GM23338 (cell line): Measurements from ENCODE around the gene COL4A6. TPM values are rescaled to one million over a fixed set of nuclear protein-coding genes. Genes with fewer than 3 reads are reported as not detected.

Experiments used
- ATAC-seq: fragments of 200-7000 bp; cut with Tn5 transposase; 3 replicates; pipeline ENCODE4 v1.9.1; 2020
- DNase-seq: peaks from one replicate; pipeline ENCODE4 v3.0.0-alpha.2; 2015; ENCODE audit warnings: low spot score
- H2AFZ ChIP-seq: fragments of 200-600 bp; sonication (generic); 2 replicates; pipeline ENCODE4 v1.8.0; 2016; ENCODE audit warnings: antibody characterized with exemption, mild to moderate bottlenecking, moderate library complexity
- H3F3A ChIP-seq: fragments of 200-600 bp; sonication (generic); replicated peaks from 2 replicates; pipeline ENCODE4 v1.8.0; 2017; ENCODE audit warnings: antibody characterized with exemption, mixed run types, low read depth
- H3K27ac ChIP-seq: fragments of 200-600 bp; sonication (generic); 2 replicates; pipeline ENCODE4 v1.6.1; 2016; ENCODE audit warnings: low read depth
- H3K27me3 ChIP-seq: fragments of 200-600 bp; sonication (generic); 2 replicates; pipeline ENCODE4 v1.8.0; 2016; ENCODE audit warnings: mild to moderate bottlenecking, mixed run types, moderate library complexity; ENCODE audit not compliant: insufficient read depth
- H3K36me3 ChIP-seq: fragments of 200-600 bp; sonication (generic); 2 replicates; pipeline ENCODE4 v1.8.0; 2016; ENCODE audit warnings: mild to moderate bottlenecking; ENCODE audit not compliant: insufficient read depth
- H3K4me1 ChIP-seq: fragments of 200-600 bp; sonication (generic); 2 replicates; pipeline ENCODE4 v1.8.0; 2016; ENCODE audit warnings: mild to moderate bottlenecking, moderate library complexity; ENCODE audit not compliant: insufficient read depth
- H3K4me2 ChIP-seq: fragments of 200-600 bp; sonication (generic); 2 replicates; pipeline ENCODE4 v1.7.1; 2017; ENCODE audit warnings: mixed run types
- H3K4me3 ChIP-seq: fragments of 200-600 bp; sonication (generic); 2 replicates; pipeline ENCODE4 v1.6.1; 2016; ENCODE audit warnings: mixed run types
- H3K79me2 ChIP-seq: fragments of 200-600 bp; sonication (generic); replicated peaks from 2 replicates; pipeline ENCODE4 v1.8.0; 2017; ENCODE audit warnings: mild to moderate bottlenecking; ENCODE audit not compliant: insufficient read depth
- H3K9me2 ChIP-seq: fragments of 200-600 bp; sonication (generic); 2 replicates; pipeline ENCODE4 v1.8.0; 2017; ENCODE audit not compliant: insufficient read depth
- H4K20me1 ChIP-seq: fragments of 200-600 bp; sonication (generic); replicated peaks from 2 replicates; pipeline ENCODE4 v1.8.0; 2017; ENCODE audit warnings: mild to moderate bottlenecking; ENCODE audit not compliant: insufficient read depth
- H3K27ac Mint-ChIP-seq: 2 replicates; pipeline ENCODE4 v1.8.0; 2020; ENCODE audit warnings: inconsistent platforms, mild to moderate bottlenecking, moderate library complexity, mixed read lengths
- H3K27me3 Mint-ChIP-seq: 3 replicates; pipeline ENCODE4 v1.8.0; 2022; ENCODE audit warnings: low read depth, mild to moderate bottlenecking, moderate library complexity, mixed read lengths, inconsistent platforms; ENCODE audit not compliant: insufficient read depth, poor library complexity
- H3K36me3 Mint-ChIP-seq: 3 replicates; pipeline ENCODE4 v1.8.0; 2021; ENCODE audit warnings: low read depth, mild to moderate bottlenecking, inconsistent platforms, moderate library complexity, mixed read lengths
- H3K4me1 Mint-ChIP-seq: 3 replicates; pipeline ENCODE4 v1.8.0; 2020; ENCODE audit warnings: mild to moderate bottlenecking, inconsistent platforms, mixed read lengths
- H3K4me3 Mint-ChIP-seq: 3 replicates; pipeline ENCODE4 v1.8.0; 2021; ENCODE audit warnings: moderate library complexity, mild to moderate bottlenecking, inconsistent platforms, mixed read lengths
- H3K9me3 Mint-ChIP-seq: 3 replicates; pipeline ENCODE4 v1.8.0; 2020; ENCODE audit warnings: moderate library complexity, mild to moderate bottlenecking, inconsistent platforms, mixed read lengths
- ETS1 ChIP-seq: IDR thresholded peaks from 2 replicates; pipeline ENCODE4 v1.6.1; 2016; ENCODE audit warnings: antibody characterized with exemption
- EZH2phosphoT487 ChIP-seq: fragments of 200-600 bp; sonication (generic); IDR thresholded peaks from one replicate; pipeline ENCODE4 v1.8.1; 2018; ENCODE audit warnings: antibody characterized with exemption; ENCODE audit not compliant: unreplicated experiment
- JUNB ChIP-seq: IDR thresholded peaks from one replicate; pipeline ENCODE4 v1.6.1; 2016; ENCODE audit warnings: antibody characterized with exemption; ENCODE audit not compliant: unreplicated experiment
- NANOG ChIP-seq: IDR thresholded peaks from 2 replicates; pipeline ENCODE4 v1.6.1; 2016; ENCODE audit warnings: antibody characterized with exemption, borderline replicate concordance
- POLR2AphosphoS5 ChIP-seq: IDR thresholded peaks from 2 replicates; pipeline ENCODE4 v1.6.1; 2016; ENCODE audit warnings: antibody characterized with exemption, low read depth
- STAT1 ChIP-seq: IDR thresholded peaks from one replicate; pipeline ENCODE4 v1.6.1; 2016; ENCODE audit warnings: antibody characterized with exemption; ENCODE audit not compliant: unreplicated experiment
- ZNF114 ChIP-seq: fragments of 250-450 bp; sonication (Bioruptor Pico); IDR thresholded peaks from 2 replicates; pipeline ENCODE4 v1.5.0; 2020; ENCODE audit warnings: mild to moderate bottlenecking, moderate library complexity
- polyA plus RNA-seq: library from polyadenylated mRNA; unstranded; fragments of >200 nt; fragmentation: Nextera tagmentation; extraction: Ambion mirVana; gene quantifications from 2 replicates; pipeline ENCODE4 v1.2.1, GENCODE V29; 2016
- total RNA-seq: library from RNA; depleted of rRNA; stranded (reverse); fragments of >200 nt; shearing (Covaris generic); gene quantifications from 2 replicates; pipeline ENCODE4 v1.2.3, GENCODE V29; 2014
- TF ChIP-seq, protein P1 (sequence below): IDR thresholded peaks from one replicate; pipeline ENCODE4 v1.6.1; 2018; ENCODE audit warnings: antibody characterized with exemption; ENCODE audit not compliant: unreplicated experiment
- TF ChIP-seq, protein P2 (sequence below): fragments of 250-450 bp; sonication (Bioruptor Pico); IDR thresholded peaks from 2 replicates; pipeline ENCODE4 v1.5.0; 2020; ENCODE audit warnings: mild to moderate bottlenecking, moderate library complexity

Gene COL4A6
- total and polyA plus RNA-seq, 2 experiments from 2014 or later, result 4.1 to 15.2 TPM

GRCh38 chrX:108117988-108118387, 320.2 kb downstream of the COL4A6 start:
- Mint-ChIP-seq H3K9me3 (no peaks in the 10 kb centered on the region), H3K36me3 (no peaks in the 10 kb centered on the region), H3K4me1 (peaks cover 4% of the 10 kb centered on the region; the same call in 1 of the 3 replicates), H3K4me3 (no peak overlapping the region), H3K27ac (no peak overlapping the region), H3K27me3 (no peaks in the 10 kb centered on the region)
- Histone ChIP-seq H3K27ac (no peak overlapping the region), H3K9me2 (no peaks in the 10 kb centered on the region), H4K20me1 (no peaks in the 10 kb centered on the region), H3K79me2 (no peaks in the 10 kb centered on the region), H3K4me1 (no peaks in the 10 kb centered on the region), H3K4me3 (no peak overlapping the region), H3K36me3 (no peaks in the 10 kb centered on the region), H3K27me3 (no peaks in the 10 kb centered on the region), H3F3A (no peaks in the 10 kb centered on the region), H2AFZ (no peak overlapping the region), H3K4me2 (no peak overlapping the region)
- no peak for DNase-seq
- ATAC-seq, result no peak
- TF ChIP-seq POLR2AphosphoS5 (no peak), EZH2phosphoT487 (no peak), ZNF114 (CRISPR knock-in tag) (no peak), JUNB (no peak), STAT1 (no peak), ETS1 (no peak), NANOG (no peak)
- TF ChIP-seq, protein P1, sequence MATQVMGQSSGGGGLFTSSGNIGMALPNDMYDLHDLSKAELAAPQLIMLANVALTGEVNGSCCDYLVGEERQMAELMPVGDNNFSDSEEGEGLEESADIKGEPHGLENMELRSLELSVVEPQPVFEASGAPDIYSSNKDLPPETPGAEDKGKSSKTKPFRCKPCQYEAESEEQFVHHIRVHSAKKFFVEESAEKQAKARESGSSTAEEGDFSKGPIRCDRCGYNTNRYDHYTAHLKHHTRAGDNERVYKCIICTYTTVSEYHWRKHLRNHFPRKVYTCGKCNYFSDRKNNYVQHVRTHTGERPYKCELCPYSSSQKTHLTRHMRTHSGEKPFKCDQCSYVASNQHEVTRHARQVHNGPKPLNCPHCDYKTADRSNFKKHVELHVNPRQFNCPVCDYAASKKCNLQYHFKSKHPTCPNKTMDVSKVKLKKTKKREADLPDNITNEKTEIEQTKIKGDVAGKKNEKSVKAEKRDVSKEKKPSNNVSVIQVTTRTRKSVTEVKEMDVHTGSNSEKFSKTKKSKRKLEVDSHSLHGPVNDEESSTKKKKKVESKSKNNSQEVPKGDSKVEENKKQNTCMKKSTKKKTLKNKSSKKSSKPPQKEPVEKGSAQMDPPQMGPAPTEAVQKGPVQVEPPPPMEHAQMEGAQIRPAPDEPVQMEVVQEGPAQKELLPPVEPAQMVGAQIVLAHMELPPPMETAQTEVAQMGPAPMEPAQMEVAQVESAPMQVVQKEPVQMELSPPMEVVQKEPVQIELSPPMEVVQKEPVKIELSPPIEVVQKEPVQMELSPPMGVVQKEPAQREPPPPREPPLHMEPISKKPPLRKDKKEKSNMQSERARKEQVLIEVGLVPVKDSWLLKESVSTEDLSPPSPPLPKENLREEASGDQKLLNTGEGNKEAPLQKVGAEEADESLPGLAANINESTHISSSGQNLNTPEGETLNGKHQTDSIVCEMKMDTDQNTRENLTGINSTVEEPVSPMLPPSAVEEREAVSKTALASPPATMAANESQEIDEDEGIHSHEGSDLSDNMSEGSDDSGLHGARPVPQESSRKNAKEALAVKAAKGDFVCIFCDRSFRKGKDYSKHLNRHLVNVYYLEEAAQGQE, result no peak
- TF ChIP-seq, protein P2, sequence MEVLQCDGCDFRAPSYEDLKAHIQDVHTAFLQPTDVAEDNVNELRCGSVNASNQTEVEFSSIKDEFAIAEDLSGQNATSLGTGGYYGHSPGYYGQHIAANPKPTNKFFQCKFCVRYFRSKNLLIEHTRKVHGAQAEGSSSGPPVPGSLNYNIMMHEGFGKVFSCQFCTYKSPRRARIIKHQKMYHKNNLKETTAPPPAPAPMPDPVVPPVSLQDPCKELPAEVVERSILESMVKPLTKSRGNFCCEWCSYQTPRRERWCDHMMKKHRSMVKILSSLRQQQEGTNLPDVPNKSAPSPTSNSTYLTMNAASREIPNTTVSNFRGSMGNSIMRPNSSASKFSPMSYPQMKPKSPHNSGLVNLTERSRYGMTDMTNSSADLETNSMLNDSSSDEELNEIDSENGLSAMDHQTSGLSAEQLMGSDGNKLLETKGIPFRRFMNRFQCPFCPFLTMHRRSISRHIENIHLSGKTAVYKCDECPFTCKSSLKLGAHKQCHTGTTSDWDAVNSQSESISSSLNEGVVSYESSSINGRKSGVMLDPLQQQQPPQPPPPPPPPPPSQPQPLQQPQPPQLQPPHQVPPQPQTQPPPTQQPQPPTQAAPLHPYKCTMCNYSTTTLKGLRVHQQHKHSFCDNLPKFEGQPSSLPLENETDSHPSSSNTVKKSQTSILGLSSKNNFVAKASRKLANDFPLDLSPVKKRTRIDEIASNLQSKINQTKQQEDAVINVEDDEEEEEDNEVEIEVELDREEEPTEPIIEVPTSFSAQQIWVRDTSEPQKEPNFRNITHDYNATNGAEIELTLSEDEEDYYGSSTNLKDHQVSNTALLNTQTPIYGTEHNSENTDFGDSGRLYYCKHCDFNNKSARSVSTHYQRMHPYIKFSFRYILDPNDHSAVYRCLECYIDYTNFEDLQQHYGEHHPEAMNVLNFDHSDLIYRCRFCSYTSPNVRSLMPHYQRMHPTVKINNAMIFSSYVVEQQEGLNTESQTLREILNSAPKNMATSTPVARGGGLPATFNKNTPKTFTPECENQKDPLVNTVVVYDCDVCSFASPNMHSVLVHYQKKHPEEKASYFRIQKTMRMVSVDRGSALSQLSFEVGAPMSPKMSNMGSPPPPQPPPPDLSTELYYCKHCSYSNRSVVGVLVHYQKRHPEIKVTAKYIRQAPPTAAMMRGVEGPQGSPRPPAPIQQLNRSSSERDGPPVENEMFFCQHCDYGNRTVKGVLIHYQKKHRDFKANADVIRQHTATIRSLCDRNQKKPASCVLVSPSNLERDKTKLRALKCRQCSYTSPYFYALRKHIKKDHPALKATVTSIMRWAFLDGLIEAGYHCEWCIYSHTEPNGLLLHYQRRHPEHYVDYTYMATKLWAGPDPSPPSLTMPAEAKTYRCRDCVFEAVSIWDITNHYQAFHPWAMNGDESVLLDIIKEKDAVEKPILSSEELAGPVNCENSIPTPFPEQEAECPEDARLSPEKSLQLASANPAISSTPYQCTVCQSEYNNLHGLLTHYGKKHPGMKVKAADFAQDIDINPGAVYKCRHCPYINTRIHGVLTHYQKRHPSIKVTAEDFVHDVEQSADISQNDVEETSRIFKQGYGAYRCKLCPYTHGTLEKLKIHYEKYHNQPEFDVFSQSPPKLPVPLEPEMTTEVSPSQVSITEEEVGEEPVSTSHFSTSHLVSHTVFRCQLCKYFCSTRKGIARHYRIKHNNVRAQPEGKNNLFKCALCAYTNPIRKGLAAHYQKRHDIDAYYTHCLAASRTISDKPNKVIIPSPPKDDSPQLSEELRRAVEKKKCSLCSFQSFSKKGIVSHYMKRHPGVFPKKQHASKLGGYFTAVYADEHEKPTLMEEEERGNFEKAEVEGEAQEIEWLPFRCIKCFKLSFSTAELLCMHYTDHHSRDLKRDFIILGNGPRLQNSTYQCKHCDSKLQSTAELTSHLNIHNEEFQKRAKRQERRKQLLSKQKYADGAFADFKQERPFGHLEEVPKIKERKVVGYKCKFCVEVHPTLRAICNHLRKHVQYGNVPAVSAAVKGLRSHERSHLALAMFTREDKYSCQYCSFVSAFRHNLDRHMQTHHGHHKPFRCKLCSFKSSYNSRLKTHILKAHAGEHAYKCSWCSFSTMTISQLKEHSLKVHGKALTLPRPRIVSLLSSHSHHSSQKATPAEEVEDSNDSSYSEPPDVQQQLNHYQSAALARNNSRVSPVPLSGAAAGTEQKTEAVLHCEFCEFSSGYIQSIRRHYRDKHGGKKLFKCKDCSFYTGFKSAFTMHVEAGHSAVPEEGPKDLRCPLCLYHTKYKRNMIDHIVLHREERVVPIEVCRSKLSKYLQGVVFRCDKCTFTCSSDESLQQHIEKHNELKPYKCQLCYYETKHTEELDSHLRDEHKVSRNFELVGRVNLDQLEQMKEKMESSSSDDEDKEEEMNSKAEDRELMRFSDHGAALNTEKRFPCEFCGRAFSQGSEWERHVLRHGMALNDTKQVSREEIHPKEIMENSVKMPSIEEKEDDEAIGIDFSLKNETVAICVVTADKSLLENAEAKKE (CRISPR knock-in tag), result no peak
